Common myeloid progenitor, CD34-positive (primary cell): ENCODE measurements around the gene TM4SF20. TPM values are rescaled to one million over a fixed set of nuclear protein-coding genes. Genes with fewer than 3 reads are reported as not detected.
A peak's percentile ranks its signal among the peaks of the same experiment; 100 is the strongest.

Source experiments
- CTCF ChIA-PET: fragments of 350-600 bp; sonication (Branson Sonifier 250); formaldehyde crosslinking; loops from one replicate; lab custom pipeline; 2021; ENCODE audit warnings: antibody characterized with exemption; lab: Charles Lee
- POLR2A ChIA-PET: fragments of 350-600 bp; sonication (Branson Sonifier 250); formaldehyde crosslinking; loops from one replicate; lab custom pipeline; 2021; ENCODE audit warnings: antibody characterized with exemption; lab: Charles Lee
- DNase-seq, 3 donors: peaks; one replicate each; pipeline versions ENCODE4 v3.0.0 to v3.0.0-alpha.2; 2013
- H3K27ac ChIP-seq, 2 experiments: 1 replicate in 1 of 2; 2 replicates in 1 of 2; pipeline ENCODE4 v1.7.0; 2013; ENCODE audit warnings: inconsistent platforms in 2 of 2, low read length in 2 of 2, mild to moderate bottlenecking in 2 of 2, low read depth in 1 of 2, moderate library complexity in 1 of 2; ENCODE audit not compliant: severe bottlenecking in 2 of 2, insufficient read depth in 1 of 2, poor library complexity in 1 of 2
- H3K27me3 ChIP-seq, 5 experiments: replicated peaks in 2 of 5; 1 replicate in 3 of 5; 2 replicates in 2 of 5; pipeline versions ENCODE4 v1.6.1 to v1.7.0; 2013; ENCODE audit warnings: low read length in 4 of 5, mild to moderate bottlenecking in 2 of 5, moderate library complexity in 2 of 5, inconsistent platforms in 1 of 5; ENCODE audit not compliant: insufficient read depth in 5 of 5, control insufficient read depth in 4 of 5
- H3K36me3 ChIP-seq, 4 experiments: 1 replicate in 2 of 4; 2 replicates in 2 of 4; pipeline versions ENCODE4 v1.6.1 to v1.7.0; 2013; ENCODE audit warnings: low read length in 3 of 4, control low read depth in 1 of 4, mild to moderate bottlenecking in 1 of 4; ENCODE audit not compliant: control insufficient read depth in 4 of 4, insufficient read depth in 4 of 4
- H3K4me1 ChIP-seq, 4 experiments: 1 replicate in 3 of 4; 2 replicates in 1 of 4; pipeline versions ENCODE4 v1.6.1 to v1.7.1; 2013; ENCODE audit warnings: low read length in 3 of 4, mild to moderate bottlenecking in 3 of 4, control low read depth in 1 of 4, inconsistent platforms in 1 of 4, moderate library complexity in 1 of 4; ENCODE audit not compliant: control insufficient read depth in 4 of 4, insufficient read depth in 4 of 4; ENCODE audit errors: control extremely low read depth in 1 of 4
- H3K4me3 ChIP-seq, 7 experiments: 1 replicate in 4 of 7; 2 replicates in 3 of 7; pipeline versions ENCODE4 v1.5.1 to v1.7.0; 2013; ENCODE audit warnings: mild to moderate bottlenecking in 7 of 7, low read length in 6 of 7, moderate library complexity in 6 of 7, inconsistent platforms in 2 of 7, low read depth in 2 of 7, control low read depth in 1 of 7; ENCODE audit not compliant: insufficient read depth in 4 of 7, control insufficient read depth in 1 of 7; ENCODE audit errors: extremely low read depth in 1 of 7
- H3K9me3 ChIP-seq, 5 experiments: 1 replicate in 4 of 5; 2 replicates in 1 of 5; pipeline versions ENCODE4 v1.6.1 to v1.7.1; 2013; ENCODE audit warnings: low read length in 4 of 5, mild to moderate bottlenecking in 2 of 5, inconsistent platforms in 1 of 5, low read depth in 1 of 5, moderate library complexity in 1 of 5; ENCODE audit not compliant: control insufficient read depth in 4 of 5, insufficient read depth in 2 of 5; ENCODE audit errors: control extremely low read depth in 1 of 5
- WGBS: methylation state at CpG from one replicate; pipeline ENCODE4 v1.1.5; 2013; ENCODE audit not compliant: insufficient coverage; 5-methylcytosine and 5-hydroxymethylcytosine counted together
- polyA plus RNA-seq: library from polyadenylated mRNA; unstranded; fragments of 120-200 nt; gene quantifications from one replicate; pipeline ENCODE4 v1.2.1, GENCODE V29; 2013

Gene TM4SF20
- not detected for polyA plus RNA-seq

- 100% methylated on average over 3 of the region's 4 CpGs for WGBS
- no peaks in the 10 kb centered on the region for H3K36me3 ChIP-seq
- DNase-seq: no peak
- ChIA-PET CTCF (interaction anchor here (0.9 kb wide), 1 partner anchor 23 kb away, joined by 3 read pairs; no protein-coding TSS in a partner anchor), POLR2A (no interaction called here)
- H3K9me3 ChIP-seq: no peaks in the 10 kb centered on the region
- H3K27me3 ChIP-seq: no peaks in the 10 kb centered on the region
- H3K4me3 ChIP-seq: no peak within 1 kb of the TSS
- H3K27ac ChIP-seq: no peak within 1 kb of the TSS
- no peaks in the 10 kb centered on the region for H3K4me1 ChIP-seq
These were observed at the start of gene TM4SF20 for GRCh38 chr2:227379095-227379494. TM4SF20 (minus strand) TSS chr2:227379306; CDS start chr2:227379268, 38 bp downstream.

GRCh38 chr2:227428731-227429285, 49.7 kb upstream of the TM4SF20 start:
- no peaks in the 10 kb centered on the region for H3K4me1 ChIP-seq
- H3K36me3 ChIP-seq: no peaks in the 10 kb centered on the region
- H3K27ac ChIP-seq: no peak overlapping the region
- POLR2A ChIA-PET: no interaction called here
- CTCF ChIA-PET: interaction anchor here (0.8 kb wide), 1 partner anchor 9 kb away, joined by 3 read pairs; no protein-coding TSS in a partner anchor
- no peaks in the 10 kb centered on the region for H3K27me3 ChIP-seq
- H3K9me3 ChIP-seq: peaks cover 0 to 11% (median 9%) of the 10 kb centered on the region in 5 experiments
- 94% methylated on average over 8 of the region's 8 CpGs for WGBS
- no peak for DNase-seq
- H3K4me3 ChIP-seq: no peak overlapping the region

- ChIA-PET CTCF (no interaction called here), POLR2A (no interaction called here)
- no peak overlapping the region for H3K27ac ChIP-seq
- DNase-seq: no peak
- H3K9me3 ChIP-seq: no peaks in the 10 kb centered on the region
- no peak overlapping the region for H3K4me3 ChIP-seq
- H3K4me1 ChIP-seq: no peaks in the 10 kb centered on the region
- H3K27me3 ChIP-seq: no peaks in the 10 kb centered on the region
- no peaks in the 10 kb centered on the region for H3K36me3 ChIP-seq
- WGBS: over 99% methylated on average over 7 of the region's 10 CpGs
These were observed 44.8 kb upstream of the TM4SF20 start for GRCh38 chr2:227423656-227424499.

- Histone ChIP-seq H3K4me1 (peaks cover 5 to 18% (median 11%) of the 10 kb centered on the region in 4 experiments), H3K27ac (no peak overlapping the region), H3K9me3 (no peaks in the 10 kb centered on the region), H3K27me3 (no peaks in the 10 kb centered on the region), H3K36me3 (no peaks in the 10 kb centered on the region), H3K4me3 (no peak overlapping the region)
- POLR2A ChIA-PET: no interaction called here
- CTCF ChIA-PET: interaction anchor here (1.2 to 1.3 kb wide), 2 partner anchors 14 to 39 kb away, joined by 3 to 4 read pairs; no protein-coding TSS in a partner anchor
- 88% methylated on average over 9 of the region's 15 CpGs for WGBS
- no peak for DNase-seq
These were observed 41.3 kb upstream of the TM4SF20 start for GRCh38 chr2:227420087-227421052.

- DNase-seq: peak in 1 of 3 donors; percentile 26
- WGBS: 96% methylated on average over 2 of the region's 4 CpGs
- Histone ChIP-seq H3K27ac (no peak overlapping the region), H3K36me3 (no peaks in the 10 kb centered on the region), H3K9me3 (no peaks in the 10 kb centered on the region), H3K4me3 (no peak overlapping the region), H3K27me3 (no peaks in the 10 kb centered on the region), H3K4me1 (peaks cover 6 to 31% (median 18%) of the 10 kb centered on the region in 4 experiments)
- ChIA-PET CTCF (interaction anchor here (1.8 kb wide), 1 partner anchor 41 kb away, joined by 4 read pairs; no protein-coding TSS in a partner anchor), POLR2A (no interaction called here)
These were observed 37.6 kb upstream of the TM4SF20 start for GRCh38 chr2:227416701-227417100.

- Histone ChIP-seq H3K27me3 (no peaks in the 10 kb centered on the region), H3K27ac (no peak overlapping the region), H3K4me3 (peak overlapping the region in 4 of 7 experiments; percentile 3 to 38 (median 24)), H3K36me3 (no peaks in the 10 kb centered on the region), H3K4me1 (peaks cover 6 to 31% (median 18%) of the 10 kb centered on the region in 4 experiments), H3K9me3 (no peaks in the 10 kb centered on the region)
- peak; percentile 61 to 86 (median 82) for DNase-seq
- ChIA-PET POLR2A (no interaction called here), CTCF (interaction anchor here (0.7 to 1.9 kb wide), 4 partner anchors 10 to 58 kb away, joined by 3 to 9 read pairs (median 4); no protein-coding TSS in a partner anchor)
- 0% methylated on average over 3 of the region's 10 CpGs for WGBS
These were observed 36.7 kb upstream of the TM4SF20 start for GRCh38 chr2:227415538-227416424.
